Measurements from ENCODE around the gene NAXE. TPM values are rescaled to one million over a fixed set of nuclear protein-coding genes. Genes with fewer than 3 reads are reported as not detected.

NAXE gene
- 99.1 to 105 TPM (median 104 TPM) in 3 replicates for total RNA-seq

GRCh38 chr1:156591432-156592157, at the start of gene NAXE:
Gene NAXE, plus strand, starts transcription at chr1:156591776. Its CDS starts 29 bp downstream, at chr1:156591805.
- no peak for TF ChIP-seq CTCF (IDR thresholded peaks at IDR 0.05; ENCODE audit: unreplicated experiment)
- peaks cover 24% of the 10 kb centered on the region for H3K4me1 Mint-ChIP-seq
- H3K36me3 Mint-ChIP-seq, result peaks cover 9% of the 10 kb centered on the region
- H3K27me3 Mint-ChIP-seq (ENCODE audit: low read depth), result no peaks in the 10 kb centered on the region
- H3K9me3 Mint-ChIP-seq, result no peaks in the 10 kb centered on the region
- peak within 1 kb of the TSS; percentile 89 for H3K27ac Mint-ChIP-seq
- DNase-seq (ENCODE audit: low spot score in 2 of 2, unreplicated experiment in 2 of 2), result peak; percentile 69 to 81
- H3K4me3 Mint-ChIP-seq, result peak within 1 kb of the TSS; percentile 86

GRCh38 chr1:156543066-156543465, 48.5 kb upstream of the NAXE start:
- Mint-ChIP-seq H3K27me3 (ENCODE audit: low read depth) (no peaks in the 10 kb centered on the region), H3K4me3 (no peak overlapping the region), H3K27ac (peak overlapping the region; percentile 36), H3K36me3 (peaks cover 9% of the 10 kb centered on the region), H3K9me3 (no peaks in the 10 kb centered on the region), H3K4me1 (peaks cover 7% of the 10 kb centered on the region)
- no peak for DNase-seq (ENCODE audit: low spot score in 2 of 2, unreplicated experiment in 2 of 2)
- TF ChIP-seq CTCF (IDR thresholded peaks at IDR 0.05; ENCODE audit: unreplicated experiment), result no peak

GRCh38 chr1:156544592-156545102, 46.9 kb upstream of the NAXE start:
- Mint-ChIP-seq H3K4me1 (peaks cover 7% of the 10 kb centered on the region), H3K27ac (no peak overlapping the region), H3K4me3 (no peak overlapping the region), H3K9me3 (no peaks in the 10 kb centered on the region), H3K36me3 (peaks cover 2% of the 10 kb centered on the region), H3K27me3 (ENCODE audit: low read depth) (no peaks in the 10 kb centered on the region)
- no peak for TF ChIP-seq CTCF (IDR thresholded peaks at IDR 0.05; ENCODE audit: unreplicated experiment)
- DNase-seq (ENCODE audit: low spot score in 2 of 2, unreplicated experiment in 2 of 2), result no peak

GRCh38 chr1:156546267-156546666, 45.3 kb upstream of the NAXE start:
- no peak for TF ChIP-seq CTCF (IDR thresholded peaks at IDR 0.05; ENCODE audit: unreplicated experiment)
- H3K27me3 Mint-ChIP-seq (ENCODE audit: low read depth), result no peaks in the 10 kb centered on the region
- DNase-seq (ENCODE audit: low spot score in 2 of 2, unreplicated experiment in 2 of 2), result no peak
- H3K36me3 Mint-ChIP-seq, result no peaks in the 10 kb centered on the region
- H3K27ac Mint-ChIP-seq, result no peak overlapping the region
- H3K4me3 Mint-ChIP-seq, result no peak overlapping the region
- H3K4me1 Mint-ChIP-seq, result peaks cover 7% of the 10 kb centered on the region
- no peaks in the 10 kb centered on the region for H3K9me3 Mint-ChIP-seq

GRCh38 chr1:156547434-156547833, 44.1 kb upstream of the NAXE start:
- Mint-ChIP-seq H3K4me3 (no peak overlapping the region), H3K27ac (no peak overlapping the region), H3K36me3 (peaks cover 2% of the 10 kb centered on the region), H3K4me1 (peaks cover 7% of the 10 kb centered on the region), H3K27me3 (ENCODE audit: low read depth) (no peaks in the 10 kb centered on the region), H3K9me3 (no peaks in the 10 kb centered on the region)
- no peak for DNase-seq (ENCODE audit: low spot score in 2 of 2, unreplicated experiment in 2 of 2)
- TF ChIP-seq CTCF (IDR thresholded peaks at IDR 0.05; ENCODE audit: unreplicated experiment), result no peak
